A673 (cell line): Measurements from ENCODE around the gene ARL5B.

Source experiments
- EZH2 ChIP-seq: fragments of 200-600 bp; sonication (generic); IDR thresholded peaks from 2 replicates; pipeline ENCODE4 v1.6.1; 2017; ENCODE audit warnings: borderline replicate concordance, low read depth, mild to moderate bottlenecking, mixed read lengths, antibody characterized with exemption, low read length; ENCODE audit not compliant: poor library complexity, severe bottlenecking
- TF ChIP-seq, protein P1 (sequence below): fragments of 300-800, 200-600 bp; sonication (generic); conservative IDR thresholded peaks from 2 replicates; pipeline ENCODE4 v1.5.1; 2017; ENCODE audit warnings: low read depth, mild to moderate bottlenecking, antibody characterized with exemption, low read length, moderate library complexity, mixed read lengths

DNA sequence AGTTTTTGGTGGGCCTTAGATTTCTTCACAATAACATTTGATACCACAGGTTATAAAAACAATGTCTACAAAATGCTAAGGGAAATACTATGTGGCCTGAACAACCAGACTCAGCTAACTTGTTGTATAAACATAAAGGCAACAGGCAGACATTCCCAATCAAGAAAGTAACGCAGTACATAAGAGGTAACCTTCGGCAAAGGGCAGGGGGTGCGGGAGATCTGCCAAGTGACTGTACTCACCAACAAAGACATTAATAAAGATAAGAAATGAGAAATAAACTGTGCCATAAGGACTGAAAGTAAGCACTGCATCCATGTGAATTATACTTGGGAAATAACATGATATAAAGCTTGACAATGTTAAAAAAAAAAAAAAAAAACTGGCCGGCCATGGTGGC, 23.2 kb upstream of the ARL5B start:
- TF ChIP-seq, protein P1, sequence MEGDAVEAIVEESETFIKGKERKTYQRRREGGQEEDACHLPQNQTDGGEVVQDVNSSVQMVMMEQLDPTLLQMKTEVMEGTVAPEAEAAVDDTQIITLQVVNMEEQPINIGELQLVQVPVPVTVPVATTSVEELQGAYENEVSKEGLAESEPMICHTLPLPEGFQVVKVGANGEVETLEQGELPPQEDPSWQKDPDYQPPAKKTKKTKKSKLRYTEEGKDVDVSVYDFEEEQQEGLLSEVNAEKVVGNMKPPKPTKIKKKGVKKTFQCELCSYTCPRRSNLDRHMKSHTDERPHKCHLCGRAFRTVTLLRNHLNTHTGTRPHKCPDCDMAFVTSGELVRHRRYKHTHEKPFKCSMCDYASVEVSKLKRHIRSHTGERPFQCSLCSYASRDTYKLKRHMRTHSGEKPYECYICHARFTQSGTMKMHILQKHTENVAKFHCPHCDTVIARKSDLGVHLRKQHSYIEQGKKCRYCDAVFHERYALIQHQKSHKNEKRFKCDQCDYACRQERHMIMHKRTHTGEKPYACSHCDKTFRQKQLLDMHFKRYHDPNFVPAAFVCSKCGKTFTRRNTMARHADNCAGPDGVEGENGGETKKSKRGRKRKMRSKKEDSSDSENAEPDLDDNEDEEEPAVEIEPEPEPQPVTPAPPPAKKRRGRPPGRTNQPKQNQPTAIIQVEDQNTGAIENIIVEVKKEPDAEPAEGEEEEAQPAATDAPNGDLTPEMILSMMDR = no peak
- no peak for TF ChIP-seq EZH2
